SK-N-SH (cell line): ENCODE results near the gene RAB22A.

ENCODE experiments used
- CHD2 ChIP-seq: fragments of 150-350 bp; IDR thresholded peaks from 2 replicates; pipeline ENCODE4 v1.6.1; 2018; ENCODE audit warnings: low read length; ENCODE audit not compliant: partially characterized antibody
- EP300 ChIP-seq, 2 experiments: IDR thresholded peaks; 2 replicates each; pipeline versions ENCODE4 v1.4.0 to v1.6.1; 2012; ENCODE audit warnings: borderline replicate concordance in 1 of 2, low read depth in 1 of 2, low read length in 1 of 2
- EZH2phosphoT487 ChIP-seq: fragments of 200-600 bp; sonication (generic); IDR thresholded peaks from 2 replicates; pipeline ENCODE4 v1.6.1; 2017; ENCODE audit warnings: low read depth, mixed run types, mild to moderate bottlenecking, antibody characterized with exemption, moderate library complexity, borderline replicate concordance
- PBX3 ChIP-seq: IDR thresholded peaks from 2 replicates; pipeline ENCODE4; 2012
- POLR2AphosphoS5 ChIP-seq: IDR thresholded peaks from 2 replicates; pipeline ENCODE4 v1.6.1; 2012; ENCODE audit warnings: low read depth, low read length
- RAD21 ChIP-seq: IDR thresholded peaks from 2 replicates; pipeline ENCODE4 v1.6.1; 2012; ENCODE audit warnings: mild to moderate bottlenecking, low read length
- RCOR1 ChIP-seq: fragments of 150-350 bp; IDR thresholded peaks from 2 replicates; pipeline ENCODE4 v1.6.1; 2017; ENCODE audit warnings: antibody characterized with exemption, low read length
- REST ChIP-seq: IDR thresholded peaks from 2 replicates; pipeline ENCODE4 v1.6.1; 2012; ENCODE audit warnings: mild to moderate bottlenecking, low read depth, low read length, moderate library complexity
- TCF12 ChIP-seq: IDR thresholded peaks from 2 replicates; pipeline ENCODE4 v1.4.0; 2012
- YY1 ChIP-seq: IDR thresholded peaks from 2 replicates; pipeline ENCODE4 v1.4.0; 2012; ENCODE audit warnings: low read depth, mild to moderate bottlenecking
- TF ChIP-seq, protein P1 (sequence below): fragments of 200-600 bp; sonication (generic); IDR thresholded peaks from 2 replicates; pipeline ENCODE4 v1.6.1; 2017; ENCODE audit warnings: antibody characterized with exemption, mild to moderate bottlenecking, moderate library complexity
- TF ChIP-seq, protein P2 (sequence below): IDR thresholded peaks from 2 replicates; pipeline ENCODE4 v1.4.0; 2012; ENCODE audit warnings: low read depth

DNA sequence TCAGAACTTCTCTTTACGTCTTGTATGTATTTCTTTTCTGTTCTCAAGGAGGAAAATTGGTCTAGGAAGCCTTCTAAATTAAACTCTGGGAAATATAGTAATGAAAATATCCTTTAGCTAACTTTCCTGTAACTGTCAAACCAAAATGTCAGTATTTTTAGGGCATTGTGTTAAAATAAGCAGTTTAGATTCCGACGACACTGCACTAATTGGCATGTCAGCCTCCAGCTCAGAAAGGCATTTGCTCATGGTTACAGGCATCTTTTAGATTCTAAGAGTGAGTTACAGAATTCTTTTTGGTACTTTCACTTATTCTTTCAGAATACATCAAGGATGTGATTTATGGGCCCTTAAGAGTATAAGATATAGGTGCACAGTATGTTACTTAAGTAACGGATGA is 53.5 kb downstream of the RAB22A start:
- TF ChIP-seq, protein P1, sequence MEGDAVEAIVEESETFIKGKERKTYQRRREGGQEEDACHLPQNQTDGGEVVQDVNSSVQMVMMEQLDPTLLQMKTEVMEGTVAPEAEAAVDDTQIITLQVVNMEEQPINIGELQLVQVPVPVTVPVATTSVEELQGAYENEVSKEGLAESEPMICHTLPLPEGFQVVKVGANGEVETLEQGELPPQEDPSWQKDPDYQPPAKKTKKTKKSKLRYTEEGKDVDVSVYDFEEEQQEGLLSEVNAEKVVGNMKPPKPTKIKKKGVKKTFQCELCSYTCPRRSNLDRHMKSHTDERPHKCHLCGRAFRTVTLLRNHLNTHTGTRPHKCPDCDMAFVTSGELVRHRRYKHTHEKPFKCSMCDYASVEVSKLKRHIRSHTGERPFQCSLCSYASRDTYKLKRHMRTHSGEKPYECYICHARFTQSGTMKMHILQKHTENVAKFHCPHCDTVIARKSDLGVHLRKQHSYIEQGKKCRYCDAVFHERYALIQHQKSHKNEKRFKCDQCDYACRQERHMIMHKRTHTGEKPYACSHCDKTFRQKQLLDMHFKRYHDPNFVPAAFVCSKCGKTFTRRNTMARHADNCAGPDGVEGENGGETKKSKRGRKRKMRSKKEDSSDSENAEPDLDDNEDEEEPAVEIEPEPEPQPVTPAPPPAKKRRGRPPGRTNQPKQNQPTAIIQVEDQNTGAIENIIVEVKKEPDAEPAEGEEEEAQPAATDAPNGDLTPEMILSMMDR, result no peak
- TF ChIP-seq PBX3, result no peak
- TF ChIP-seq RCOR1, result no peak
- TF ChIP-seq REST, result no peak
- TF ChIP-seq POLR2AphosphoS5, result no peak
- TF ChIP-seq RAD21, result no peak
- no peak for TF ChIP-seq CHD2
- TF ChIP-seq, protein P2, sequence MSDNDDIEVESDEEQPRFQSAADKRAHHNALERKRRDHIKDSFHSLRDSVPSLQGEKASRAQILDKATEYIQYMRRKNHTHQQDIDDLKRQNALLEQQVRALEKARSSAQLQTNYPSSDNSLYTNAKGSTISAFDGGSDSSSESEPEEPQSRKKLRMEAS, result no peak
- TF ChIP-seq TCF12, result no peak
- TF ChIP-seq YY1, result no peak
- no peak for TF ChIP-seq EP300 (IDR thresholded peaks at IDR 0.05; ENCODE audit: borderline replicate concordance in 1 of 2, low read depth in 1 of 2, low read length in 1 of 2)
- no peak for TF ChIP-seq EZH2phosphoT487
